GM18517 (cell line): Measurements from ENCODE around the gene ALG11.
"Not testable (repeated sequence)": the region's sequence is repeated elsewhere in the genome, so short reads cannot be mapped to it uniquely, and the experiment has no call there.

Experiments used
- ATAC-seq: cut with Tn5 transposase; IDR thresholded peaks from one replicate; pipeline ENCODE4 v1.9.1; 2021; ENCODE audit warnings: mild to moderate bottlenecking, moderate library complexity; ENCODE audit not compliant: unreplicated experiment

The ALG11 gene

DNA sequence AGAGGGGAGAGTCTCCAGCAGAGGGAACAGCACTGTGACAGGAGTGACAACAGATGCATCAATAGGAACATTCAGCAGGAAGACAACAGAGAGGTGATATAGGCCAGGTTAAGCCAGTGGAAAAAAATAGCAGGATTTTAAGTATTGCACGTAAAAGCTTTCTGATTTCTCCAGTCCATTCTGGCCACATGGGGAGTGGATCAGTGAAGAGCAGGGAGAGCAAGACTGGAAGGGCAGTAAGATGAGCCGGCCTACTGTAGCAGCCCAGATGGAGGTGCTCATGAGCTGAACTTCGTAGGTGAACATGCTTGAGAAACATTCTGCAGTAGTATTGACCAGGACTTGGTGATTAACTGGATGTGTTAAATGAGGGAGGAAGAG is 14.0 kb downstream of the ALG11 start:
- ATAC-seq: no peak

GRCh38 chr13:52027832-52028231 is 15.6 kb downstream of the ALG11 start:
- no peak for ATAC-seq

GRCh38 chr13:52029569-52029968 is 17.4 kb downstream of the ALG11 start:
- no peak for ATAC-seq

- not testable (repeated sequence) for ATAC-seq
Observed at GRCh38 chr13:52030401-52030800, 18.2 kb downstream of the ALG11 start.

DNA sequence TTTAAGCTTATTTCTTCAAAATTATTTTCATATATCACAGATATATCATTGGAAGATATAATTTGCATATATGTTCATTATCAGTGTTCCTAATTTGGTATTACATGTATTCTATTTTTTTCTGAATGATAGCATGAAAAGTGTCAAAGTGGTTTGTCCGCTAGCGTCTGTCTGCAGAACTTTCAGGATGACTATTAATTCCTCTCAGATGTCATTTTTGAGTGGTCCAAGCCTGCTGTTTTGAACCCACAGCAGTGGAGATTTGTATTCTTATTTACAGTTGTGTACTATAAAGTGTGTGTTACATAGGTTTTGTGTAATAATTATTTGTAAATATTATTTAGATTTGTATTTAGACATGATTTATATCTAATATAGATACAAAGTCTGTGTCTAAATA is 20.8 kb downstream of the ALG11 start:
- ATAC-seq: no peak

GRCh38 chr13:52034616-52035226 is 22.5 kb downstream of the ALG11 start:
- ATAC-seq: no peak

GRCh38 chr13:52036037-52036436 is 23.8 kb downstream of the ALG11 start:
- ATAC-seq: no peak

- ATAC-seq: no peak
Observed at GRCh38 chr13:52043675-52044074, 31.5 kb downstream of the ALG11 start.

GRCh38 chr13:52047463-52047862 is 35.3 kb downstream of the ALG11 start:
- ATAC-seq: no peak

DNA sequence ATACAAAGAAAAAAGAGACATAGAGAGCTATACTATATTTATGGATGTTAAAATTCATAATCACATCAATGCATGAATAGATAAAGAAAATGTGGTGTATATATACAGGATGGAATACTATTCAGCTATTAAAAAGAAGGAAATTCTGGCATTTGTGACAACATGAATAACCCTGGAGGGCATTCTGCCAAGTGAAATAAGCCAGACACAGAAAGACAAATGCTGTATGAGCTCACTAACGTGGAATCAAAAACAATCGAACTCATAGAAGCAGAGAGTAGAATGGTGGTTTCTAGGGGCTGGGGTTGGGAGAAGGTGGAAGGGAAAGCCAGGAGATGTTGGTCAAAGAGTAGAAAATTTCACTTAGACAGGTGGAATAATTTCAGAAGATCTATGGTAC is 36.3 kb downstream of the ALG11 start:
- no peak for ATAC-seq

DNA sequence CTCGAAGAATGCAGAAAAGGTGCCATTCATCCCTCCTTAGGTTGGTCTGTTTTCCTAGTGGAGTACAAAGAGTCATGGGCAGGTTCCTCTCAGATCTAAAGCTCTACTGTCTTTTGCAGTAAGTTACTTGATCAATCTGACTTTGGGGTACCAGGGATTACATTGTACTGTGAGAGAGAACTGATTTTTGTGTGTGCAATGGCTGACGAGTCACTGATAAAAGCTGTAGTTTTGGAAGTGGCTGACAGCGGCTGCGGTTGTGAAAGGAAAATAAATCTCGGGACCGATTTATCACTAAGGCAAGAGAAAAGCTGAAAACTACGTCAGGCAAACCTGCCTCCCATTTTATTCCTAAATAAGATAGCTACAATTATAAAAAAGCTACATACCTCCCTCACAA is 39.2 kb downstream of the ALG11 start:
- ATAC-seq: no peak

DNA sequence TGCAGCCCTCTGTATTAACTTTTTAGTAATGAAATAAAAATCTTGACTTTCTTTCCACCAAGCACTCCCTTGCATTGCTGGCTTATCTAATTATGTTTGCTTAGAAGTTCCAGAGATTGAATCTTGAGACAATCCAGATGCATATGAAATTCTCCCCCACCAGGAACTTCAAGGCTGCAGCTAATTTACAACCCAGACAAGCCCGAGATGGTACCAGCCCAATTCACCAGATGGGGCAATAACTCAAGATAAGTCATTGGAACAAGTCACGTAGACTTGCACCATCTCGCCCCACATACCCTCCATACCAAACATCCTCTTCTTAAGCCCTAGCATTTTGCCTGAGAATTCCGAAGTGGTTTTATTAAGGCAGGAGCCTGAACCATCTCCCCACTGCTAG is 41.3 kb downstream of the ALG11 start:
- no peak for ATAC-seq

DNA sequence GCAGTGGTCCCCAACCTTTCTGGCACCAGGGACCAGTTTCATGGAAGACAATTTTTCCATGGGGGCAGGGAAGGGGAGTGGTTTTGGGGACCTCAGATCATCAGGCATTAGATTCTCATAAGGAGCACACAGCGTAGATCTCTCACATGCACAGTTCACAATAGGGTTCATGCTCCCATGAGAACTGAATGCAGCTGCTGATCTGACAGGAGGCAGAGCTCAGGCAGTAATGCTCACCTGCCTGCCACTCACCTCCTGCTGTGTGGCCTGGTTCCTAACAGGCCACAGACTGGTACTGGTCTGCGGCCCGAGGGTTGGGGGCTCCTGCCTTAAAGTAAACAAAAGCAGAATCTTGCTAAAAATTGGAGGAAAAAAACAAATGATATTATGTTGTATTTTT is 48.9 kb downstream of the ALG11 start:
- not testable (repeated sequence) for ATAC-seq

DNA sequence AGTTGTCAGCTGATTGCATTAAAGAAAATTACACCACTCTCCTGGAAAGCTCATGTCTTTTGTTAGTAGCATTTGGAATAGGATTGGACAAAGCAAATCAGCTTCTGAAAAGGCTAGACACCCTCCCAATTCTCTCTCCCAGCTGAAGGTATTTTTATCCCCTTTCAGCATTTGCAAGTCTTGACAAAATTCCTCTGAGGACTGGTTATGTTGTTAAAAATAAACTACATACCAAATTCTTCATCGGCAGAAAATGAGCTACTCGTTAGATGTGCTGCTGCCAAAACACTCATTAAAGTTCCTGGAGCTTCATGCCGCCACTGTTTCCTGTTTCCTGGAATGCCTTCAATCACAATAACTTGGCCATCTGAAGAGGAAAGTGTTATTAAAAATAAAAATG is 49.4 kb downstream of the ALG11 start:
- no peak for ATAC-seq

- no peak for ATAC-seq
Observed at GRCh38 chr13:52067237-52067636, 55.0 kb downstream of the ALG11 start.

DNA sequence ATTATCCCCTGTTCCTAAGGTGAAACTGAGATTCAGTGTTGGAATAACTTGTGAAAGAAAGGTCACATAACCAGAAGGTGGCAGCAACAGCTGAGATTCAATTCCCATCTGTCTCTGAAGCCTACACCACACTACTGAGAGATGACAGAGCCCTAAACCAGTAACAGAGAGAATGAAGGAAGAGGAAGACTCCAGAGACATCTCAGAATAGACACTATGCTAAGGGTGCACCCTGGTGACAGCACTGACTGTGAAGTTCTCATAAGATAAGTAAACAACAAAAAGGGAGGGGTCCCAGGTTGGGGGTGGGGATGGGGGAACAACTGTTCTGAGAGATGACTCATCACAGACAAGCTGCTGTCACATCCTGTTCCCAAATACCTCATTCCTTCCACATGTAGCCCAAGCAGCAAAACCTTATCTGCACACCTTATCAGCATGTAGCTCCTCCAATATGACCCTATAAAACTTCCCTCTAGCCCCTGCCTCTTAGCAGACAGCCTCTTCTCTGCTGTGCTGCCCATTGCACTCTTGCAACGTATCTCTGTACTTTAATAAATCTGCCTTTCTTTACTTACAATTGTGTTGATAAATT is 58.8 kb downstream of the ALG11 start:
- no peak for ATAC-seq
